Stimulated activated CD8-positive, alpha-beta memory T cell treated with anti-CD3 and anti-CD28 coated beads, Interleukin-15, amount 100 ng/mL, for 4 hours (primary cell): ENCODE data around the gene MLH3.
"Not testable (repeated sequence)": the region's sequence is repeated elsewhere in the genome, so short reads cannot be mapped to it uniquely, and the experiment has no call there.

Experiments used
- DNase-seq, 2 donors: peaks; one replicate each; pipeline ENCODE4 v3.0.0-alpha.2; 2020; ENCODE audit warnings: low read depth in 2 of 2

The MLH3 gene

DNA sequence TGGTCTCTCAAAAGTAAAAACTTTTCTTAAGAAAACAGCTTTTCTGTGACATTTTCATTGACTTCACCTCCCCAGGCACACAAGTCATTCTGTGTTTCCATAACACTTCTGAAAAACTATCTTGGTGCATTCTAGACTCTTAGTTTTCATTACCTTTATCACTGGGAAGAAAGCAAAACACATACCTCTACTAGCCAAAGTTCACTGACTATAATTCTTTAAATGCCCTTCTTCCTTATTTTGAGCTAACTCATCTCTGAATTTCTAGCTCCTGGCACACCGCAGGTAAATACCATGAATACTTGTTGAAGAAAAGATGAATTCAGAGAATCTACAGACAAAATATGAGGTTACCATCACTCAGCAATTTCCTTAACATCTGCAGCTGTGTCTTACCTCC lies 21.1 kb downstream of the MLH3 start:
- no peak for DNase-seq

DNA sequence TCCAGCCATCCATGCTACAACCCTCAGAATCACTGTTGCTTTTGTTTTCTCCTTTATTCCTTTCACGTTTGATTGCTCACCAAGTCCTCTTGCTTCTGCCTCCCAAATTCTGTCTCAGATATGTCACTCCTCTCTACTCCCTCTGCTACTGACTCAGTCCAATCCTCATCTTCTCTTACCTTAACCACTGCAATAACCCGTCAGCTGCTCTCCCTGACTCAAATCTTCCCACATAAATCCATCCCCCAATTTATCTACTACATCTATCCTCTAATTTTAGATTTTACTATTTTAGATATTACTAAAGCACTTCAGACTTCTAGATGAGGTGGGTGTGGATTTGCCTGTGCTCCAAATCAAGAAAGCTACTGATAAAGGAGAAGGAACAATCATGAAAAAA lies 25.4 kb downstream of the MLH3 start:
- DNase-seq = no peak

DNA sequence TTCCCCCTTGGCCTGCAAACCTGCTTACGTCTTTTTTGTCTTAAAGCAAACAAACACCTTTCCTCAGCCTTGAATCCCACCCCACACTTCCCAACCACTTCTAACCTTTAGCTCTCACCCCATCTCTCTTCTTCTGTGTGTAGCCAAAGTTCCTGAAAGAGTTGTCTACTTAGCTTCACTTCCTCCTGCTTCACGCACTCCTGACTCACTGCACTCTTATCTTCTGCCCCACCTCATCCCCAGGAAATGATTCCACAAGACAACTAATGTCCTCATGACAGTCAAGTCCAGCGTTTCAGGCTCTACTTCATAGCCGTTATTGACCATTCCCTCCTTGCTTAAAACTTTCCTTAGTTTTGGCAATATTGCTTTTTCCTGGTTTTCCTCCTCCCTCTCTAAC lies 26.2 kb downstream of the MLH3 start:
- DNase-seq = no peak

DNA sequence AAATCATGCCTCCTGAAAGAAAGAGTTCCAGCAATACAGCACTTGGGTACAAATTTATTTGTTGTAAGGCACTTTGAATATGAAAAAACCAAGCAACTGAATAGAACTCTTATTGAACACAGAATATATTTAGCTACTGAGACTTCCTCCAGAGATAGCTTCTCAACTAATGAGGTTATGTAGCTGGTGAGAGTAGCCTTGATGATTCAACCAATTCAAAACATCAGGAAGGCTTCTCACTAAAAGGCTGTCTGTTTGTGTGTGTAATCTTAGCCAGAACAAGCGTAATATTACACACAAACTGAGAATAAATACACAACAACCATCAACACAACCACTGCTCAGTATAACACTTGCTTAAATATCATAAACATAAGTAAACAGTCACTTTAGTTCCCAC lies 28.2 kb downstream of the MLH3 start:
- no peak for DNase-seq

DNA sequence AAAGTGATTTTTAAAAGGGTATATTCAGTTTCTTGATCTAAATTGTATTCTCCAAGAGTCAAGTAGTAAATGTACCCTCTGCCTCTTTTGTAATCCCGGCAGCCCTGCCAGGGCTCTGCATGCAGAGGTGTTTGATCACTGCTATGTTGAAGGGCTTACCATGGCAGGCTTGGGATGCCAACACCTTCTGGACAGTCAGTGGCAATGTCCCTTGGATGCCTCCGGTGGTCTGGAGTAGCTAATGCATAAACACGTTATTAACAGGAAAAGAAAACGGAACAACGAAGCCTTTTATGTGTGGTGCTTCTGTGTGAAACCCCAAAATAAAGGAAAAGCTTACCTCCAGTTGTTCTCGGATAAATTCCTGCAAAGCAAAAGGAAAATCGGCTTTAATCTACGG lies 28.6 kb downstream of the MLH3 start:
- no peak for DNase-seq

DNA sequence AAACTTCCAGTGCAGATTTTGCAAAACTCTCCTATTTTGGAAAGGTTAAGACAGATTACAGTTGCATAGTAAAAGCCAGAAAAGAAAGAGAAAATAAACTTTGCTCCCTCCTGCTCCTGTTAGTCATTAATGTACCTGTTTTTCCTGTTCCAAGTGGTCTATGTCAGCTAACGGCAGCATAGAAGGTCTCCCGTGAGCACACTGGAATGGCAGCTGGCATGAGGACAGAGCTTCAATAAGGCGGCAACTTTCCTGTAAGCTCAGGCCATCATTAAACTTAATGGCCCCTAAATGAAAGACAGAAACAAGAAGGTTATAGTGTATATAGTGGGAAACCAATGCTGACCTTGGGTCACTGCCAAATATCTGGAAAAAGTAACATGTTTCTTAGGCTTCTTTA lies 32.6 kb downstream of the MLH3 start:
- no peak for DNase-seq

DNA sequence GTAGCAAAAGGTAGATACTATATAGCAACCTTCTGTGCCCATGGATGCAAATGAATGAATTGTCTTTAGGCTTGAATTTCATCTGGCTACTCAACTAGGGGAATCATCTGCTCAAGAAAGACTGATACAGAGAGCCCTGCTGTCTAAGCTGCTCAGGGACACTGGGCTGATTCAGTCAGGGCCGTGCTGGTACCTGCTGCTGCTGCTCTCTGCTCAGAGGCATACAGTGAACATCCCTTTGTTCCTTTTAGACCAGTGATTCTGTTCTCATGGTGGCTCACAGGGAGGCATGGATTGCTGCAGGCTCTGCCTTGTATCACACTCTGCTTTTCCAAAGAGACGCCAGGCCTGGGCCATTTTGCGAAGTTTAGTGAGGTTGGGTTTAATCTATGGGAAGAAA lies 34.5 kb downstream of the MLH3 start:
- no peak for DNase-seq

DNA sequence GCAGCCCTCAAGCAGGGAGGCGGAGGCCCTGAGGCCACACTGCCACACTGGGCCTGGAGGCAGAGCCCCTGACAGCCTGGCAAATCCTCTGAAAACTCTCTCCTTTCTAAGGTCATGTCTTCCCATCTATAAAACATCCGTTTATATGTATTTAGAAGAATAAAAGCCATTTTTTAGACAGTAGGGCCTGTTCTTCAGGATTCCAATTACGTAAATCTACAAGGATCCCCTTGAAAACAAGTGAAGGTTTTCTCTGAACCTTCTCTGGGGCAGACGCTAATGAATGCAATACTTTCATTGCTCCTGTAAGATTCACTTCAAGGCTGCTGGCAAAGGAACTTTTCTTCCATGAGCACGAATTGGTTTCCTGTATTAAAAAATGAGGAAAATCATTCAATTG lies 35.8 kb downstream of the MLH3 start:
- DNase-seq = no peak

DNA sequence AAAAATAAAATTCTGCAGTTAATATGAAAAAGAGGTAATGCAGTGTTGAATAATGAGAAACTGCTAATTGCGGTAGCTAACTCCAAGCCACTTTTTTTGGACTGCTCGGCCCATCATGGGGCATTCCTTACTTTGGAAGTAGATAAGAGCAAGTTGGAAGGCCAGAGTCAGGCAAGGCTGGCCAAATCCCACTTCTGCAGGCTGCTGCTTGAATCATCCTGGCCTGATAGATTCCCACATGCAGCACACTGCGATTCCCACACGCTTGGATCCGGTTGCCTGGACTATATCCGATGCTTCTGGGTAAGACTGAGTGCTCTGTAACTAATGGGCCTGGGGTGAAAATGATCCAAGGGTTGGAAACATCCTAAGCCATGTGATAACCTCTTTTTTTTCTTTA lies 38.0 kb downstream of the MLH3 start:
- DNase-seq = no peak

DNA sequence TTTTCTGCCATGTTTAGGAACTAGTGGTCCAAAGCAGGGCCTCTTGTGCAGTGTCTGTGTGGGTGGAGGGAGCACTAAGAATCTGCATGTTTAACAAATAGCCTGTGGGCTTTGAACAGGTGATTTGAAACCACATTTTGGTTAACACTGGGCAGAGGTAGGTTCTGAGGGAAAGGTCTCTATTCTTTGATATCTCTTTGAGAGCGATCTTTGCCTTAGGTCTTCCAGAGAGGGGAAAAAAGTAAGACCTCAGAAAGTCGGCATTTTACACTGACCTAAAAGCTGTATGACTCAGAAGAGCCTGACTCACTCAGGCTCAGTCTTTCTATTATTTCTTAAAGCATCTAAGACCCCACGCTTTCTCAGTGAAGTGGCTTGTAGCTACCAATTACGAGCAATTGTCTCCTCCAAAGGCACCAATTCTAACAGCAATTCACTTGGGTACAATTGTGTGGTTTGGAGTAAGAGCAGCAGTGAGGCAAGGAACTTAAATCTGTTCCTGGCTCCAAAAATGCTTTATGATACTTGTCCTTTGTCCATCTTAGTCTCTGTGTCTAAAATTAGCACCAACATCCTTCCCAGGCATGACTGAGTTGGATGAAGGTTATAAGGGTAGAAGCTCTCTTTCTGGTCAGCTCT lies 39.8 kb downstream of the MLH3 start:
- DNase-seq = no peak

DNA sequence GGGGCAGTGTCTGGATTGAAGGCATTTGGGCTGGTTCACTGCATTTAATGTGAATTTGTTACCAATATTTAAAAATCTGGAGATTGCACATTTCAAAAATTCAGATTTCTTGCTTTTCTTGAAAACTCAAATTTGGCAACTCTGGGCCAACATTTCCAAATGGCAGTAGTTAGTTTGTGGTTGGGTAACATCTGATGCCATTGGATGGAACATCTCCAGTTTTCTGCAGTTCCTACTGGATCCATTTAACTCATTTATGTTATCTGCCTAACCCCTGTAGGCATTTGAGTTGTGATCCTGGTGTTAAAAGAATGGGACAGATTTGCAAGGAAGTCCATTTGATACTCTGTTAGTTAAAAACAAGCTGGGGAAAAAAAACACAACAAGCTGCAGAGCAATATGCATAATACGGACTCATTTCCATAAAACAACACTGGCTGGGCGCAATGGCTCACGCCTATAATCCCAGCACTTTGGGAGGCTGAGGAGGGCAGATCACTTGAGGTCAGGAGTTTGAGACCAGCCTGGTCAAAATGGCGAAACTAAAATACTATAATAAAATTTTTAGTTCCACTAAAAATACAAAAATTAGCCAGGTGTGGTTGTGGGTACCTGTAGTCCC lies 40.7 kb downstream of the MLH3 start:
- no peak for DNase-seq

DNA sequence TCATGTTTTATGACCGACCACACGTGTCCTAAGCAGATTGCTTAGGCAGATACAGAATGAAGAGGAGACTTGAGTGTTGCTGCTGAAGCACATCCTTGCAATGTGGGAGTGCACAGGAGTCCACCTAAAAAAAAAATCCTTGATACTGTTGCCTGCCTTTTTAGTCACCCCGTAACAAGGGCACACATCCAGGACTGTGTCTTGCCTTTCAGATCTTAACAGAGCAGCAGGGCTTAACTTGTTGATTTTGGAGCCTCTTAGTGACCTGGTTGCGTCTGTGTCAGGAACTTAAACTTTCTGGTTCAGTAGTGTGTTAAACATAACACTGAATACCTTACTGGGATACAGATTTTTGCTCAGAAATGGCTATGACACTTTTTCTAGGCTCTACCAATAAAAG lies 42.1 kb downstream of the MLH3 start:
- DNase-seq = no peak

DNA sequence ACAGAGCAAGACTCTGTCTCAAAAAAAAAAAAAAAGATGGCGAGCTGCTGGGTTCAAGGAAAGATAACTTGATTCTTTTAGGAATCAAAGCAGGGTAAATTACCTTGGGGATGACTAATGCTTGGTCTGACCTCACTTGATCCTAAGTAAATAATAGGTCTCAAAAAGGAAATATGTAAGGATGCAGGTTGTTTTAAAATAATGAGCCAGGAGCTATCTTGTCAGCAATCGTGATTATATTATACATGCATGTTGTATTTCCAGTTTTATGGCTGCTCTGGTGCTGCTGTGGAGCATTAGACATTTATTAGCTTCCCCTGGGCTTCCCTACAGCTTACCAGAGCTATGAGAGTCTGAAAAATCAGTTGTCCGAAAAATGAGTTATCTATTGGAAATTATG lies 45.9 kb downstream of the MLH3 start:
- DNase-seq = no peak

DNA sequence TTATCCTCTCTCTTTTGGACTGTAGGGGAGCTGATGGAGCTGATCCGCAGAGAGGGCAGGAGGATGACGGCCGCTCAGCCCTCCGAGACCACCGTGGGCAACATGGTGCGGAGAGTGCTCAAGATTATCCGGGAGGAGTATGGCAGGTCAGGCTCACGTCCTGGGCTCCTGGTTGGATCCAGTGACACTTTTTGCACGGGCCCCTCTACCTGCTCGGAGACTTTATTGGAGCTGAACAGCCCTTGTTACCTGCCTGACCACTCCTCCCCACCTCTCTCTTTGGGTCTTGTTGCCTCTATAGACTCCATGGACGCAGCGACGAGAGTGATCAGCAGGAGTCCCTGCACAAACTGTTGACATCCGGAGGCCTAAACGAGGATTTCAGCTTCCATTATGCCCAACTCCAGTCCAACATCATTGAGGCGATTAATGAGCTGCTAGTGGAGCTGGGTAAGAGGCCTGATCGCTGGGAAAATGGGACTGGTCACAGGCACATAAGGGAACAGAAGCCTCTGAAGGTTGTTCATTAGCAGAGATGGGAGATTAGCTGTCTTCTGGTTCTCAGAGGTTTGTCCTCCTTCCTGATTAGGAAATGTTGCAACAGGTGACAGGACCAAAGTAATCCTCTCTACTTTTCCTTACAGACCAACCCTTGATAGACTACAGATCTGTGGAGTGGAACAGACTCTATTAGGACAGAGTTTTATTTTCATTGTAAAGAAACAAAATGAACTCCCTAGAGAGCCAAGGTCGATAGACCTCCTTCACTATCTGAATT lies 47.8 kb downstream of the MLH3 start:
- no peak for DNase-seq

DNA sequence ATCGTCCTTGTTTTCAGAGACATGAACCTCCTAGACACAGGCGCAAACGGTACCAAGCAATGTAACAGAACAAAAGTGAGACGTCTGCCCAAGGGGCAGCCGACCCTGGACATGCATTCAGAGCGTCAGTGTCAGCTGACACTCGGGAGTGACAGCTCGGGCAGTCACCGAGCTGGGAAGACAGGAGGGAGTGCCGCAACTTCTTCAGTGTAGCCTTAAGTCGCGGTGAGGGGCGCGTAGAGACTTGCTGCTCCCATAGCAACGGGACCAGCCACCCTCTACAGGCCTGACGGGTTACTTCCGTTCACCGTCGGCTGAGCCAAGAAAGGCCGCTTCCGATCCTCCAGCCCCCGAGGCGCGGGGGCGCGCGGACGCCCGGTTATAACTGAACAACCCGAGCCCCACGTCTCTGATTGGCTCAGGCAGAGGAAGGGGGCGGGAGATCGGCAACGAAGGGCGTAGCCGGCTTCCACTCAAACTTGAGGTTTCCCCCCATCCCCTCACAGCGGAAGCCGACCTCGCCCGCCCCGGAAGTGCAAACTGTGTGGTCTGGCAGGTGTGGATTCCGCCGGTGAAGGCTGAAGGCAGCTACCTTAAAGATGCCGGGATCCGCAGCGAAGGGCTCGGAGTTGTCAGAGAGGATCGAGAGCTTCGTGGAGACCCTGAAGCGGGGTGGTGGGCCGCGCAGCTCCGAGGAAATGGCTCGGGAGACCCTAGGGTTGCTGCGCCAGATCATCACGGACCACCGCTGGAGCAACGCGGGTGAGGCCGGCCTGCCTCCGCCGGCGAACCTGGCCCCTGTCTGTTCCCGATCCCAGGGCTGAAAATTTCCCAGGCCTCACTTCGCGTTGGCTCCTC lies 48.6 kb downstream of the MLH3 start, which contains the start of gene EIF2B2:
TSS of gene EIF2B2 (plus strand) at position 530 of the 858 bp plus-strand sequence. CDS start at position 600, 70 bp downstream.
- DNase-seq = peak; percentile 97 to 98

DNA sequence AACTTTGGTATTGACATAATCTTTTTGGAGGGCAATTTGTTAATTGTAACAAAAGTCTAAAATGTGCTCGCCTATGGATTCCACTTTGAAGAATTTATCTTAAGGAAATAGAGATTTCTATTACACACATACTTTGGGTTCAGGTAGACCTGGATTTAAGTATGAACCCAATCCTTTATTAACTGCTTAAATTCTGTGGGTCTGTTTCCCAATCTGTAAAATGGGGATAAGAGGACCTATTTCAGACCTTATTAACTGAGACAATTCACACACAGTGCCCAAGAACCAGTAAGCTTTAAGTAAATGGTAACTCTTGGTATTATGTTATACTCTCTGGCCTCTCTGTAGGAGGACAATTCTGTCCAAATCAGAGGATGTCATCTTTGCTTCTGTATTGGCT lies 49.4 kb downstream of the MLH3 start:
- DNase-seq = no peak

DNA sequence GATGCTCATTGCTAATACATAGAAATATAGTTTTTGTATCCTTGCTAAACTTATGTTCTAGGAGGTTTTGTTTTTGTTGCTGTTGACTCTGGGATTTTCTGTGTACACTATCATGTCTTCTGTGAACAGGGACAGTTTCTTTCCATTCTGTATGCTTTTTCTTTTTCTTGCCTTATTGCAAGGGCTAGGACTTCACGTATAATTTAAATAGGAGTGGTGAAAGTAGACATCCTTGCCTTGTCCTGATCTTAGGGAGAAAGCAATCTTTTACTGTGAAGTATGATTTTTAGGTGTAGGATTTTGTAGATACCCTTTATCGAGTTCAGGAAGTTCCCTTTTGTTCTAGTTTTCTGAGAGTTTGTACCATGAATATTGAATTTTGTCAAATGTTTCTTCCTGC lies 50.0 kb downstream of the MLH3 start:
- no peak for DNase-seq

DNA sequence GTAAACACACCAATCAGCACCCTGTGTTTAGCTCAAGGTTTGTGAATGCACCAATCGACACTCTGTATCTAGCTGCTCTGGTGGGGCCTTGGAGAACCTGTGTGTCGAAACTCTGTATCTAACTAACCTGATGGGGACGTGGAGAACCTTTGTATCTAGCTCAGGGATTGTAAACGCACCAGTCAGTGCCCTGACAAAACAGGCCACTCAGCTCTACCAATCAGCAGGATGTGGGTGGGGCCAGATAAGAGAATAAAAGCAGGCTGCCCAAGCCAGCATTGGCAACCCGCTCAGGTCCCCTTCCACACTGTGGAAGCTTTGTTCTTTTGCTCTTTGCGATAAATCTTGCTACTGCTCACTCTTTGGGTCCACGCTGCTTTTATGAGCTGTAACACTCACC lies 55.5 kb downstream of the MLH3 start:
- not testable (repeated sequence) for DNase-seq

DNA sequence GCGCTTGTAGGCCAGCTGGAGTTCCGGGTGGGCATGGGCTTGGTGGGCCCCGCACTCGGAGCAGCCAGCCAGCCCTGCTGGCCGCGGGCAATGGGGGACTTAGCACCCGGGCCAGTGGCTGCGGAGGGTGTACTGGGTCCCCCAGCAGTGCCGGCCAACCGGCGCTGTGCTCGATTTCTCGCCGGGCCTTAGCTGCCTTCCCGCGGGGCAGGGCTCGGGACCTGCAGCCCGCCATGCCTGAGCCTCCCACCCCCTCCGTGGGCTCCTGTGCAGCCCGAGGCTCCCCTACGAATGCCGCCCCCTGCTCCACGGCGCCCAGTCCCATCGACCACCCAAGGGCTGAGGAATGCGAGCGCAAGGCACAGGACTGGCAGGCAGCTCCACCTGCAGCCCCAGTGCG lies 57.1 kb downstream of the MLH3 start:
- DNase-seq = not testable (repeated sequence)

DNA sequence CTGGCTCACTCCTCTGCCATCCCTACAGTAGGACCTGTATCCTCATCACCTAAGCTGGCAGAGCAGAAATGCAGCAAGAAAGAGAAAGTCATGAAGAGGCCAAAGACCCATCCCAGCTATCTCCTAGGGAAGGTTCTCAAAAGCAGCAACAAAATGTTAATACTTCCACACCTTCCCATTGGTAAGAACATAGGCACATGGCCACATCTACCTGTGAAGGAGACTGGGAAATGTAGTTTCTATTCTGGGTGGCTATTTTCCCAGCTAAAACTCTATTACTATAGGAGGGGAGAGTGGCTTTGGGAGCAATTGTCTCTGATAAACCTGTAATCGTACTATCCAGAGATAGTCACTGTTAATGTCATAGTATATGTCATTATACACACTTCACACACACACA lies 62.3 kb downstream of the MLH3 start:
- DNase-seq = no peak

DNA sequence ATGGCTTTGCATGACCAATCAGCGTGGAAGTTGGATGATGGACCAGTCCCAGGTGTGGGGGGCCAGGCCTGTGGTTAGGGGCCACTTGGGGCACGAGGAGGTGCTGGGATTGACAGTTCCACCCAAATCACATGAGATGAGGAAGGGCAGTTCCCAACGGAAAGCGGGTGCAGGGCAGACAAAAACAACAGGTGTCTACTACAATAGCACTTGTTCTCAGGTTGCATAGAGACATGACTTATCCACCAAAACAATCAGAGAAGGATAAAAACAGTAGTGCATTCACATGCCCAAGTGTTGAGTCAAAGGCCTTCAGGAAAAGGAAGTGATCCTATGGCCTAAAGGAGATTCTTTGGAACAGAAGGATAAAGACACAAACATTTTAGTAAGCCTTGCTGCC lies 63.1 kb downstream of the MLH3 start:
- no peak for DNase-seq

DNA sequence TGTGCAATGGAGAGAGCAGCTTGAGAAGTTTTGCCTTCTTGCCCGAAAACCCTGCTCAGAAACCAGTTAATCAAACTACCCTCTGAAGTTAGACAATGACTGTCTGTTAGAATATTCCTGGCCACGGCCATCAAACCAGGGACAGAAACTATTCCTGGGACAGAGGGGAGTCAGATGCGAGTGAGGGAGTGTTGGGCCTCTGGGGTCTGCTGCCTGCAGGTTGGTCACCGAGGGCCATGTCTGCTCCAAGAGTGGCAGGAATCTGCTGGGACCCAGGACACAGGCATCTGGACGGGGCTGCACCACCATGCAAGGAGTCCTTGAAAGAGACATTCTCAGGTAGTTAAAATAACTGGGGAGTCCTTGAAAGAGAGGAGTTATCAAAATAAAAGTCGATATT lies 65.5 kb downstream of the MLH3 start:
- no peak for DNase-seq

DNA sequence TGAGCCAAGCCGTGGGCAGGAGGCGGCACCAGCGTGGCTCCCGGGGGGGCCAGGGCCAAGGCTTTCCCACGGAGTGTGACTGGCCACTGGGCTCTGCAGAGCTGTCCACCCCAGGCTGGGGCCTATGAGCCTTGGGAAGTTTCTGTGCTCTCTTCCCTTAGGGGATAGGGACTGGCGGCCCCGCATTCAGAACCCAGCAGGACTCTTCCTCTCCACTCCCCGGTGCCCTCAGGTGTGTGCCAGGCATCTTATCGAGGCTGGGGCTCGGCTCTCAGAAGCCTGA lies 66.3 kb downstream of the MLH3 start:
- no peak for DNase-seq
